Measurements from ENCODE around the gene ASNS. TPM values are rescaled to one million over a fixed set of nuclear protein-coding genes. Genes with fewer than 3 reads are reported as not detected.

ASNS gene
- total and polyA plus RNA-seq, 10 of the 15 experiments (the other 5 are each of a cell fraction or from before 2014, with no cell fraction given), result 33.1 to 105 (median 67.4) TPM

GRCh38 chr7:97819161-97819560, 53.0 kb downstream of the ASNS start:
- no peak overlapping the region for H2AFZ ChIP-seq (ENCODE audit: control insufficient read depth, low read depth, low read length)
- SMC1A ChIA-PET (ENCODE audit: uncharacterized antibody, unreplicated experiment), result interaction anchor here (0.6 to 1.8 kb wide), 5 partner anchors 17 to 714 kb away, joined by 3 to 5 read pairs (median 4); no protein-coding TSS in a partner anchor
- intact Hi-C loops (cut with micrococcal nuclease; ENCODE audit: unreplicated experiment), result no loop called here
- H3K9ac ChIP-seq (ENCODE audit: control insufficient read depth, insufficient read depth, low read length), result no peak overlapping the region
- ATAC-seq (no peak; the same call in 2 of the 3 replicates), DNase-seq (ENCODE audit: low read depth, low spot score) (no peak), FAIRE-seq (no peak)
- no peaks in the 10 kb centered on the region for H3K27me3 ChIP-seq (replicated peaks in 1 of 2; ENCODE audit: control insufficient read depth in 2 of 2, insufficient read depth in 2 of 2, low read length in 1 of 2)
- CTCF ChIA-PET, result interaction anchor here (1.4 to 2.9 kb wide), 2 partner anchors 320 to 714 kb away, joined by 4 to 13 read pairs; no protein-coding TSS in a partner anchor
- H3K4me1 ChIP-seq (ENCODE audit: control insufficient read depth, insufficient read depth, low read length), result no peaks in the 10 kb centered on the region
- H3K4me3 ChIP-seq, result no peak overlapping the region
- H3K79me2 ChIP-seq (ENCODE audit: control insufficient read depth, insufficient read depth, low read length), result no peaks in the 10 kb centered on the region
- POLR2A ChIA-PET, result no interaction called here
- in situ Hi-C loops (cut with MboI), result no loop called here
- H3K9me3 ChIP-seq (replicated peaks; ENCODE audit: control insufficient read depth, insufficient read depth, low read length), result no peaks in the 10 kb centered on the region
- TF ChIP-seq ZNF622 (IDR thresholded peaks at IDR 0.05) (no peak), RAD21 (IDR thresholded peaks at IDR 0.05; ENCODE audit: insufficient read depth, low read depth, low read length) (peak; percentile 32; the same call in 1 of the 2 replicates), MYC (IDR thresholded peaks at IDR 0.05; ENCODE audit: insufficient read depth, insufficient read length, insufficient replicate concordance, low read length, severe bottlenecking) (no peak), IRF3 (IDR thresholded peaks at IDR 0.05) (no peak), CREB1 (IDR thresholded peaks at IDR 0.05; ENCODE audit: low read depth) (no peak)
- TF ChIP-seq, protein P1, sequence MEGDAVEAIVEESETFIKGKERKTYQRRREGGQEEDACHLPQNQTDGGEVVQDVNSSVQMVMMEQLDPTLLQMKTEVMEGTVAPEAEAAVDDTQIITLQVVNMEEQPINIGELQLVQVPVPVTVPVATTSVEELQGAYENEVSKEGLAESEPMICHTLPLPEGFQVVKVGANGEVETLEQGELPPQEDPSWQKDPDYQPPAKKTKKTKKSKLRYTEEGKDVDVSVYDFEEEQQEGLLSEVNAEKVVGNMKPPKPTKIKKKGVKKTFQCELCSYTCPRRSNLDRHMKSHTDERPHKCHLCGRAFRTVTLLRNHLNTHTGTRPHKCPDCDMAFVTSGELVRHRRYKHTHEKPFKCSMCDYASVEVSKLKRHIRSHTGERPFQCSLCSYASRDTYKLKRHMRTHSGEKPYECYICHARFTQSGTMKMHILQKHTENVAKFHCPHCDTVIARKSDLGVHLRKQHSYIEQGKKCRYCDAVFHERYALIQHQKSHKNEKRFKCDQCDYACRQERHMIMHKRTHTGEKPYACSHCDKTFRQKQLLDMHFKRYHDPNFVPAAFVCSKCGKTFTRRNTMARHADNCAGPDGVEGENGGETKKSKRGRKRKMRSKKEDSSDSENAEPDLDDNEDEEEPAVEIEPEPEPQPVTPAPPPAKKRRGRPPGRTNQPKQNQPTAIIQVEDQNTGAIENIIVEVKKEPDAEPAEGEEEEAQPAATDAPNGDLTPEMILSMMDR (IDR thresholded peaks at IDR 0.05 in 2 of 3, conservative IDR thresholded peaks at IDR 0.05 in 1 of 3; ENCODE audit: control insufficient read depth in 2 of 3, extremely low read depth in 1 of 3, insufficient read depth in 1 of 3, low read depth in 3 of 3, low read length in 3 of 3), result 0 out of 6 replicates have a peak, but pooled peaks of 1 of the 3 experiments have one; percentile 3
- TF ChIP-seq, protein P2, sequence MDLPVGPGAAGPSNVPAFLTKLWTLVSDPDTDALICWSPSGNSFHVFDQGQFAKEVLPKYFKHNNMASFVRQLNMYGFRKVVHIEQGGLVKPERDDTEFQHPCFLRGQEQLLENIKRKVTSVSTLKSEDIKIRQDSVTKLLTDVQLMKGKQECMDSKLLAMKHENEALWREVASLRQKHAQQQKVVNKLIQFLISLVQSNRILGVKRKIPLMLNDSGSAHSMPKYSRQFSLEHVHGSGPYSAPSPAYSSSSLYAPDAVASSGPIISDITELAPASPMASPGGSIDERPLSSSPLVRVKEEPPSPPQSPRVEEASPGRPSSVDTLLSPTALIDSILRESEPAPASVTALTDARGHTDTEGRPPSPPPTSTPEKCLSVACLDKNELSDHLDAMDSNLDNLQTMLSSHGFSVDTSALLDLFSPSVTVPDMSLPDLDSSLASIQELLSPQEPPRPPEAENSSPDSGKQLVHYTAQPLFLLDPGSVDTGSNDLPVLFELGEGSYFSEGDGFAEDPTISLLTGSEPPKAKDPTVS (IDR thresholded peaks at IDR 0.05; ENCODE audit: low read depth, low read length), result no peak
- RAD21 ChIA-PET (ENCODE audit: unreplicated experiment), result interaction anchor here (1.0 to 2.4 kb wide), 2 partner anchors 17 to 320 kb away, joined by 3 to 8 read pairs; no protein-coding TSS in a partner anchor
- no peaks in the 10 kb centered on the region for H3K36me3 ChIP-seq (ENCODE audit: control insufficient read depth in 2 of 2, insufficient read depth in 2 of 2, low read length in 1 of 2)
- no peak overlapping the region for H3K4me2 ChIP-seq (ENCODE audit: control insufficient read depth, insufficient read depth)
- BruUV-seq (replicated peaks), result no TSS peak
- H3K27ac ChIP-seq (ENCODE audit: control insufficient read depth, insufficient read depth), result no peak overlapping the region
- no peaks in the 10 kb centered on the region for H4K20me1 ChIP-seq (ENCODE audit: control insufficient read depth, insufficient read depth)

All from GM12878 (cell line).